ENCODE measurements around the gene PDE5A.

The PDE5A gene

DNA sequence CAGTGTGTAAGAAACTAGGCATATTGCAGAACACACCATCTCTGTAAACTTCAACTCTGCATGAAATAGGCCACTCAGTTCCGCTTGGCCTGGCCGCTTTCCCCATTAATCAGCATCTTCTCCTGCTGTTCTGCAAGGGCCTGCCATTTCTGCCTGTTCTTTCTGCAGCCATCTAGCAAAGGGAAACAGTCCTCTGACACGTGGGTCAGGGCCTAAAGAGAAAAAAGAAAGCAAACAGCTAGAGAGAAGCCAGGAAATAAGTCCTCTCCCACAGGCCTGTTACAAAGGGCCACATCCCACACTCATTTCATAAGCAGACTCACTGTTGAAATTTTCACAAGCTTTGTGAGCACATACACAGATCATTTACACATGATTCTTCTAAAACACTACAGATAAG lies 130.1 kb downstream of the PDE5A start:
- Histone ChIP-seq H3K9ac (ENCODE audit: low read length) (no peak overlapping the region), H3K4me3 (ENCODE audit: insufficient read depth, low read length, poor library complexity, severe bottlenecking) (no peak overlapping the region), H3K27ac (ENCODE audit: low read depth, low read length) (no peak overlapping the region), H3K27me3 (ENCODE audit: low read length) (no peaks in the 10 kb centered on the region), H3K9me2 (replicated peaks; ENCODE audit: insufficient read depth, low read length) (no peaks in the 10 kb centered on the region), H3K4me2 (ENCODE audit: low read depth, low read length, poor library complexity, severe bottlenecking) (no peak overlapping the region), H2AFZ (ENCODE audit: low read depth, low read length, severe bottlenecking) (no peak overlapping the region), H3K36me3 (ENCODE audit: low read length) (no peaks in the 10 kb centered on the region), H3K9me3 (ENCODE audit: insufficient read depth, low read length) (no peaks in the 10 kb centered on the region), H4K20me1 (ENCODE audit: low read depth, low read length) (no peaks in the 10 kb centered on the region), H3K79me2 (ENCODE audit: insufficient read depth, low read length) (no peaks in the 10 kb centered on the region), H3F3A (ENCODE audit: insufficient read depth) (no peaks in the 10 kb centered on the region)
- TF ChIP-seq EZH2phosphoT487 (conservative IDR thresholded peaks at IDR 0.05; ENCODE audit: low read length), result no peak
- TF ChIP-seq, protein P1, sequence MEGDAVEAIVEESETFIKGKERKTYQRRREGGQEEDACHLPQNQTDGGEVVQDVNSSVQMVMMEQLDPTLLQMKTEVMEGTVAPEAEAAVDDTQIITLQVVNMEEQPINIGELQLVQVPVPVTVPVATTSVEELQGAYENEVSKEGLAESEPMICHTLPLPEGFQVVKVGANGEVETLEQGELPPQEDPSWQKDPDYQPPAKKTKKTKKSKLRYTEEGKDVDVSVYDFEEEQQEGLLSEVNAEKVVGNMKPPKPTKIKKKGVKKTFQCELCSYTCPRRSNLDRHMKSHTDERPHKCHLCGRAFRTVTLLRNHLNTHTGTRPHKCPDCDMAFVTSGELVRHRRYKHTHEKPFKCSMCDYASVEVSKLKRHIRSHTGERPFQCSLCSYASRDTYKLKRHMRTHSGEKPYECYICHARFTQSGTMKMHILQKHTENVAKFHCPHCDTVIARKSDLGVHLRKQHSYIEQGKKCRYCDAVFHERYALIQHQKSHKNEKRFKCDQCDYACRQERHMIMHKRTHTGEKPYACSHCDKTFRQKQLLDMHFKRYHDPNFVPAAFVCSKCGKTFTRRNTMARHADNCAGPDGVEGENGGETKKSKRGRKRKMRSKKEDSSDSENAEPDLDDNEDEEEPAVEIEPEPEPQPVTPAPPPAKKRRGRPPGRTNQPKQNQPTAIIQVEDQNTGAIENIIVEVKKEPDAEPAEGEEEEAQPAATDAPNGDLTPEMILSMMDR (IDR thresholded peaks at IDR 0.05; ENCODE audit: insufficient read depth, low read length, poor library complexity, severe bottlenecking), result no peak

DNA sequence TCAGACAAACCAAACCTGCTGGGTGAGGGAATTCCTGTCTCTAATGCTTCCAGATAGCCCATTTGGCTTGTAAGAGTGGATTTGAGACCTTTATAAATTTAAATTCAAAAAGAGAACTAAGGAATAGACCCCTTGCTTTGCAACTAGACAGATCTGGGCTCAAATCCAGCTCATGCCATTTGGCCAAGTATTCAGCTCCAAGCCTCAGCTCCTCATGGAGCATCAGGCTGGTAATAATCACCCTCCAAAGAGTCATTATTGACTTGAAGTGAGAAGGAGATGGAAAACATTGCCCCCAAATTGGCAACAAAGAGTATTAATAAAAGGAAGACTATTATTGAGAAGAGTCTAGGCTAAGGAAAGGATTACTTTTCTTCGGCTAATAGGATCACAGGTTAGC lies 134.7 kb downstream of the PDE5A start:
- H4K20me1 ChIP-seq (ENCODE audit: low read depth, low read length), result no peaks in the 10 kb centered on the region
- no peak overlapping the region for H2AFZ ChIP-seq (ENCODE audit: low read depth, low read length, severe bottlenecking)
- no peak overlapping the region for H3K27ac ChIP-seq (ENCODE audit: low read depth, low read length)
- no peaks in the 10 kb centered on the region for H3K36me3 ChIP-seq (ENCODE audit: low read length)
- H3K4me2 ChIP-seq (ENCODE audit: low read depth, low read length, poor library complexity, severe bottlenecking), result no peak overlapping the region
- no peak overlapping the region for H3K4me3 ChIP-seq (ENCODE audit: insufficient read depth, low read length, poor library complexity, severe bottlenecking)
- no peaks in the 10 kb centered on the region for H3F3A ChIP-seq (ENCODE audit: insufficient read depth)
- no peaks in the 10 kb centered on the region for H3K79me2 ChIP-seq (ENCODE audit: insufficient read depth, low read length)
- no peaks in the 10 kb centered on the region for H3K9me3 ChIP-seq (ENCODE audit: insufficient read depth, low read length)
- no peak for TF ChIP-seq EZH2phosphoT487 (conservative IDR thresholded peaks at IDR 0.05; ENCODE audit: low read length)
- TF ChIP-seq, protein P1 (IDR thresholded peaks at IDR 0.05; ENCODE audit: insufficient read depth, low read length, poor library complexity, severe bottlenecking), result no peak
- H3K9ac ChIP-seq (ENCODE audit: low read length), result no peak overlapping the region
- H3K27me3 ChIP-seq (ENCODE audit: low read length), result no peaks in the 10 kb centered on the region
- no peaks in the 10 kb centered on the region for H3K9me2 ChIP-seq (replicated peaks; ENCODE audit: insufficient read depth, low read length)

DNA sequence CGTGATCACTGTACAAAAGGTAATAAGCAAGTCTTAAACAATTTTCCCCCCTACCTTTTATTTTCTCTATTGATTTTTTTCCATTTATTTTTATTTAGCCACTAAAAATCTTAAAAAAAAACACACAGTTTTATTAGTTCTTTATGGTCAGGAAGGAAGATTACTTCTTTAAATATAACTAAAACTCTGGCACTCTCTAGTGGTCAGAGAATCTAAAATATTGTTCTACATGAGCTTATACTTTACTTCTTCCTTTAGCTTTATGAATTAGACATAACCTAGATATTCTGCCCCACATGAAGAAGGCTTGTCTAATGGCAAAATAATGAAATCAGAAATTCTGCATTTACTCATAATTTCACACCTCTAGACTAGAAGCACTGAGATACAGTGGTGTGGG lies 135.2 kb downstream of the PDE5A start:
- H3F3A ChIP-seq (ENCODE audit: insufficient read depth), result no peaks in the 10 kb centered on the region
- H3K4me2 ChIP-seq (ENCODE audit: low read depth, low read length, poor library complexity, severe bottlenecking), result no peak overlapping the region
- H3K27ac ChIP-seq (ENCODE audit: low read depth, low read length), result no peak overlapping the region
- no peak overlapping the region for H2AFZ ChIP-seq (ENCODE audit: low read depth, low read length, severe bottlenecking)
- H3K27me3 ChIP-seq (ENCODE audit: low read length), result no peaks in the 10 kb centered on the region
- H3K9me3 ChIP-seq (ENCODE audit: insufficient read depth, low read length), result no peaks in the 10 kb centered on the region
- no peak overlapping the region for H3K4me3 ChIP-seq (ENCODE audit: insufficient read depth, low read length, poor library complexity, severe bottlenecking)
- TF ChIP-seq EZH2phosphoT487 (conservative IDR thresholded peaks at IDR 0.05; ENCODE audit: low read length), result no peak
- TF ChIP-seq, protein P1 (IDR thresholded peaks at IDR 0.05; ENCODE audit: insufficient read depth, low read length, poor library complexity, severe bottlenecking), result no peak
- H4K20me1 ChIP-seq (ENCODE audit: low read depth, low read length), result no peaks in the 10 kb centered on the region
- no peaks in the 10 kb centered on the region for H3K9me2 ChIP-seq (replicated peaks; ENCODE audit: insufficient read depth, low read length)
- no peaks in the 10 kb centered on the region for H3K79me2 ChIP-seq (ENCODE audit: insufficient read depth, low read length)
- H3K36me3 ChIP-seq (ENCODE audit: low read length), result no peaks in the 10 kb centered on the region
- no peak overlapping the region for H3K9ac ChIP-seq (ENCODE audit: low read length)
